ENCODE results near the gene P2RY14. TPM values are rescaled to one million over a fixed set of nuclear protein-coding genes. Genes with fewer than 3 reads are reported as not detected.

Gene P2RY14
- total RNA-seq, 1 donor from 2014 or later = not detected

DNA sequence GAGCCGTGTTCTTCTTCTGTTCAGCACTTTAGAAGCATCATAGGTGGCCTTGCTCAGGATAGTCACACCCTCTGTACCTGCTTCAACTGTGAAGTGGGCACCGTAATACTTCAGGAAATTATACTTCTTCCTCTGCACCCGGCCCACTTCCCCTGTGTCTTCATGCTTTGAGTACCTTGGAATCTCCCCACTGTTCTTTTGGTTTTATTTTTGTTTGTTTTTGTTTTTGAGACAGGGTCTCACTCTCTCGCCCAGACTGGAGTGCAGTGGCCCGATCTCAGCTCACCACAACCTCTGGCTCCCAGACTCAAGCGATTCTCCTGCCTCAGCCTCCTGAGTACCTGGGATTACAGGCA lies 1.7 kb downstream of the P2RY14 start:
- Mint-ChIP-seq H3K36me3 (no peaks in the 10 kb centered on the region), H3K9me3 (no peaks in the 10 kb centered on the region), H3K27me3 (ENCODE audit: insufficient read depth, low read depth) (peaks cover 4% of the 10 kb centered on the region), H3K4me3 (no peak overlapping the region), H3K4me1 (no peaks in the 10 kb centered on the region), H3K27ac (no peak overlapping the region)
- Histone ChIP-seq H3K9ac (no peak overlapping the region), H3K9me3 (ENCODE audit: low read depth) (no peaks in the 10 kb centered on the region), H3K4me1 (no peaks in the 10 kb centered on the region), H3K27me3 (no peaks in the 10 kb centered on the region), H3K79me2 (ENCODE audit: low read depth) (no peaks in the 10 kb centered on the region), H4K20me1 (ENCODE audit: low read depth) (no peaks in the 10 kb centered on the region), H3K27ac (no peak overlapping the region), H2AFZ (replicated peaks) (no peak overlapping the region), H3F3A (ENCODE audit: low read depth) (no peaks in the 10 kb centered on the region), H3K4me3 (no peak overlapping the region), H3K4me2 (no peak overlapping the region), H3K36me3 (no peaks in the 10 kb centered on the region)
- DNase-seq (ENCODE audit: low spot score) = no peak
- TF ChIP-seq EZH2phosphoT487 (IDR thresholded peaks at IDR 0.05) (no peak), EZH2 (IDR thresholded peaks at IDR 0.05) (no peak), CTCF (IDR thresholded peaks at IDR 0.05) (no peak)

DNA sequence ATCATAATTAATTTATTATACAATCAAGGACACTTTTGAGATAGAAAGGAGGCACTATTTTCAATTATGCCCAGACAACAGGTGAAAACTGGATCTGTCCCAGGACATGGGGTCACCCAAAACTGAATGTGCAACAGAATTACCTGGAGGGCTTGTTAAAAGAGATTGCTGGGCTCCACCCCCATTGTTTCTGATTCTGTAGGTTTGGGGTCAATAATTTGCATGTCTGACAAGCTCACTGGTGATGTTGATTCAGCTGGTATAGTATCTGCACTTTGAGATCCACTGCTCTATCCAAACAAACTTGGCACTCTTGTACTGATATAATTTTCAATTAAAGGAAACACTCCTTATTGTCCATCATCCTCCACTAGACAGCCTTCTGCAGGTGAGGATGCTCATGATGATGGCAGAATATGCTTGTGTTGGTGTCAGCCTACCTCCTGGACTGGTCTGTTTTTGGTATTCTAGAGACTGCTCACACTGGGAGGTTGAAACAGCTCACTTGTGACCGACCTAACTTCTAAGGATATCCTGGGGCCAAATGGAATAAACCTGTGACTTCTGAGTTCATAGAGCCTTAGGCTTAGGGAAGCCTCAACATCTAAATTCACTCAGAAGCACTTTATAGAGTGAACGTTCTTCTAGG lies 2.2 kb downstream of the P2RY14 start:
- DNase-seq (ENCODE audit: low spot score) = no peak
- Mint-ChIP-seq H3K4me1 (no peaks in the 10 kb centered on the region), H3K27me3 (ENCODE audit: insufficient read depth, low read depth) (peaks cover 4% of the 10 kb centered on the region), H3K9me3 (no peaks in the 10 kb centered on the region), H3K27ac (no peak overlapping the region), H3K4me3 (no peak overlapping the region), H3K36me3 (no peaks in the 10 kb centered on the region)
- H2AFZ ChIP-seq (replicated peaks) = no peak overlapping the region
- H3K36me3 ChIP-seq = no peaks in the 10 kb centered on the region
- TF ChIP-seq CTCF (IDR thresholded peaks at IDR 0.05) = no peak
- TF ChIP-seq EZH2 (IDR thresholded peaks at IDR 0.05) = no peak
- no peak for TF ChIP-seq EZH2phosphoT487 (IDR thresholded peaks at IDR 0.05)
- H3K4me3 ChIP-seq = no peak overlapping the region
- no peaks in the 10 kb centered on the region for H3K4me1 ChIP-seq
- H3K27ac ChIP-seq = no peak overlapping the region
- no peaks in the 10 kb centered on the region for H3F3A ChIP-seq (ENCODE audit: low read depth)
- no peaks in the 10 kb centered on the region for H3K79me2 ChIP-seq (ENCODE audit: low read depth)
- no peaks in the 10 kb centered on the region for H3K27me3 ChIP-seq
- H3K9ac ChIP-seq = no peak overlapping the region
- no peaks in the 10 kb centered on the region for H4K20me1 ChIP-seq (ENCODE audit: low read depth)
- H3K9me3 ChIP-seq (ENCODE audit: low read depth) = no peaks in the 10 kb centered on the region
- H3K4me2 ChIP-seq = no peak overlapping the region

- Histone ChIP-seq H3F3A (ENCODE audit: low read depth) (no peaks in the 10 kb centered on the region), H3K27ac (no peak overlapping the region), H2AFZ (replicated peaks) (no peak overlapping the region), H3K4me1 (no peaks in the 10 kb centered on the region), H3K9me3 (ENCODE audit: low read depth) (no peaks in the 10 kb centered on the region), H4K20me1 (ENCODE audit: low read depth) (no peaks in the 10 kb centered on the region), H3K4me2 (no peak overlapping the region), H3K9ac (no peak overlapping the region), H3K4me3 (no peak overlapping the region), H3K27me3 (no peaks in the 10 kb centered on the region), H3K36me3 (no peaks in the 10 kb centered on the region), H3K79me2 (ENCODE audit: low read depth) (no peaks in the 10 kb centered on the region)
- no peak for DNase-seq (ENCODE audit: low spot score)
- TF ChIP-seq EZH2 (IDR thresholded peaks at IDR 0.05) (no peak), EZH2phosphoT487 (IDR thresholded peaks at IDR 0.05) (no peak), CTCF (IDR thresholded peaks at IDR 0.05) (no peak)
- H3K27ac Mint-ChIP-seq = no peak overlapping the region
- H3K4me1 Mint-ChIP-seq = peaks cover 2% of the 10 kb centered on the region
- H3K36me3 Mint-ChIP-seq = no peaks in the 10 kb centered on the region
- peaks cover 2% of the 10 kb centered on the region for H3K27me3 Mint-ChIP-seq (ENCODE audit: insufficient read depth, low read depth)
- no peaks in the 10 kb centered on the region for H3K9me3 Mint-ChIP-seq
- no peak overlapping the region for H3K4me3 Mint-ChIP-seq
Observed at GRCh38 chr3:151275091-151275490, 3.3 kb downstream of the P2RY14 start.

All from neural progenitor cell (in vitro differentiated cells).